Osteoblast (primary cell): Measurements from ENCODE around the gene GLI1. TPM values are rescaled to one million over a fixed set of nuclear protein-coding genes. Genes with fewer than 3 reads are reported as not detected.
A peak's percentile ranks its signal among the peaks of the same experiment; 100 is the strongest.

Experiments
- DNase-seq: peaks from one replicate; pipeline ENCODE4 v3.0.0; 2011; ENCODE audit warnings: low spot score, mixed read lengths; ENCODE audit not compliant: insufficient read length; ENCODE audit errors: missing footprints
- H2AFZ ChIP-seq: 2 replicates; pipeline ENCODE4 v1.6.0; 2011; ENCODE audit warnings: mild to moderate bottlenecking, low read length
- H3K27ac ChIP-seq: 2 replicates; pipeline ENCODE4 v1.5.1; 2011; ENCODE audit warnings: mild to moderate bottlenecking, low read depth, low read length, moderate library complexity
- H3K27me3 ChIP-seq: 2 replicates; pipeline ENCODE4 v1.6.0; 2012; ENCODE audit warnings: mild to moderate bottlenecking, control low read depth, inconsistent platforms, low read length, moderate library complexity; ENCODE audit not compliant: insufficient read depth
- H3K36me3 ChIP-seq: 2 replicates; pipeline ENCODE4 v1.5.1; 2011; ENCODE audit warnings: mild to moderate bottlenecking, low read length, control low read depth, moderate library complexity; ENCODE audit not compliant: insufficient read depth
- H3K4me1 ChIP-seq: 2 replicates; pipeline ENCODE4 v1.5.1; 2011; ENCODE audit warnings: mild to moderate bottlenecking, low read length, control low read depth, moderate library complexity; ENCODE audit not compliant: insufficient read depth
- H3K4me2 ChIP-seq: 2 replicates; pipeline ENCODE4 v1.6.0; 2011; ENCODE audit warnings: mild to moderate bottlenecking, low read length; ENCODE audit not compliant: insufficient read depth
- H3K4me3 ChIP-seq: fragments of 200-600 bp; sonication (generic); 3 replicates; pipeline ENCODE4 v1.5.1; 2012; ENCODE audit warnings: mild to moderate bottlenecking, low read length, inconsistent platforms; ENCODE audit not compliant: insufficient read depth
- H3K79me2 ChIP-seq: 2 replicates; pipeline ENCODE4 v1.6.0; 2012; ENCODE audit warnings: mild to moderate bottlenecking, low read length, control low read depth, inconsistent platforms; ENCODE audit not compliant: insufficient read depth
- H3K9me3 ChIP-seq: 2 replicates; pipeline ENCODE4 v1.5.1; 2011; ENCODE audit warnings: low read depth, low read length, control low read depth
- H4K20me1 ChIP-seq: 2 replicates; pipeline ENCODE4 v1.6.0; 2012; ENCODE audit warnings: mild to moderate bottlenecking, low read length, control low read depth; ENCODE audit not compliant: insufficient read depth
- CTCF ChIP-seq: IDR thresholded peaks from 2 replicates; pipeline ENCODE4 v1.5.1; 2011; ENCODE audit warnings: mild to moderate bottlenecking, low read depth, low read length, moderate library complexity; ENCODE audit errors: extremely low read depth
- total RNA-seq: library from RNA; depleted of rRNA; stranded (reverse); fragments of >200 nt; gene quantifications from 2 replicates; pipeline ENCODE4 v1.2.3, GENCODE V29; 2012

The GLI1 gene
- total RNA-seq, 1 donor: 0.36 TPM

- H3K4me2 ChIP-seq: no peak overlapping the region
- no peak for TF ChIP-seq CTCF
- H3K4me3 ChIP-seq: no peak overlapping the region
- no peak for DNase-seq
- no peaks in the 10 kb centered on the region for H3K79me2 ChIP-seq
- H4K20me1 ChIP-seq: no peaks in the 10 kb centered on the region
- H3K27ac ChIP-seq: no peak overlapping the region
- peaks cover 38% of the 10 kb centered on the region for H3K27me3 ChIP-seq
- H3K36me3 ChIP-seq: no peaks in the 10 kb centered on the region
- H2AFZ ChIP-seq: no peak overlapping the region
- H3K4me1 ChIP-seq: peaks cover 7% of the 10 kb centered on the region
- H3K9me3 ChIP-seq: no peaks in the 10 kb centered on the region
These were observed 5.6 kb downstream of the GLI1 start for GRCh38 chr12:57465030-57465746.

DNA sequence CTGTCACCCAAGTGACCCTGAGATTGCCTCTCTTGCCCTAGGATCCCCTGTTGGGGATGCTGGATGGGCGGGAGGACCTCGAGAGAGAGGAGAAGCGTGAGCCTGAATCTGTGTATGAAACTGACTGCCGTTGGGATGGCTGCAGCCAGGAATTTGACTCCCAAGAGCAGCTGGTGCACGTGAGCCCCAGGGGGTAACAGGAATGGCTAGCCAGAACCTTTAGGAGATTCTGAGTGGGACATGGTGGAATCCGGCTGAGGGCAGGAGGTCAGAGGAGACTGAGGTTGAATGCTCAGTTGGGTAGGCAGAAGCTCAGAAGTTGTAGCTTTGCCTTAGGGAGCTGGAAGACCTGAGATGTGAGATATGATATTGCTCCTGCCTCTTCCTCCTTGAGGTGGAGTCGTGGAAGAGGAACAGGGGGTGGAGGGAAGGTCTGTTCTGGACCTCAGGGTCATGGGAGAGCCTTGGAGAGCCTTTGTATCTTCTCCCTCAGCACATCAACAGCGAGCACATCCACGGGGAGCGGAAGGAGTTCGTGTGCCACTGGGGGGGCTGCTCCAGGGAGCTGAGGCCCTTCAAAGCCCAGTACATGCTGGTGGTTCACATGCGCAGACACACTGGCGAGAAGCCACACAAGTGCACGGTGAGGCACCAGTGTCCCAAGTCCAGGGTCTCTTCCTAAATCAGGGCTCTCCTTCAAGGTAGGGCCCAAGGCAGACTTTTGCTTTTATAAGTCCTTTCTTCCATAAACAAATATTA lies 6.3 kb downstream of the GLI1 start:
- H3K27ac ChIP-seq: no peak overlapping the region
- peaks cover 6% of the 10 kb centered on the region for H3K4me1 ChIP-seq
- H4K20me1 ChIP-seq: no peaks in the 10 kb centered on the region
- no peaks in the 10 kb centered on the region for H3K36me3 ChIP-seq
- no peak for DNase-seq
- H2AFZ ChIP-seq: no peak overlapping the region
- no peak for TF ChIP-seq CTCF
- no peaks in the 10 kb centered on the region for H3K79me2 ChIP-seq
- H3K4me3 ChIP-seq: no peak overlapping the region
- H3K27me3 ChIP-seq: peaks cover 31% of the 10 kb centered on the region
- no peak overlapping the region for H3K4me2 ChIP-seq
- no peaks in the 10 kb centered on the region for H3K9me3 ChIP-seq

- Histone ChIP-seq H2AFZ (no peak overlapping the region), H4K20me1 (no peaks in the 10 kb centered on the region), H3K4me1 (no peaks in the 10 kb centered on the region), H3K79me2 (no peaks in the 10 kb centered on the region), H3K4me3 (no peak overlapping the region), H3K27ac (no peak overlapping the region), H3K9me3 (no peaks in the 10 kb centered on the region), H3K4me2 (no peak overlapping the region), H3K36me3 (no peaks in the 10 kb centered on the region), H3K27me3 (peaks cover 36% of the 10 kb centered on the region)
- no peak for TF ChIP-seq CTCF
- DNase-seq: peak; percentile 73
These were observed 7.8 kb downstream of the GLI1 start for GRCh38 chr12:57467212-57467874.

GRCh38 chr12:57467915-57468314 lies 8.3 kb downstream of the GLI1 start:
- Histone ChIP-seq H2AFZ (no peak overlapping the region), H3K4me2 (no peak overlapping the region), H3K27me3 (peaks cover 42% of the 10 kb centered on the region), H3K9me3 (no peaks in the 10 kb centered on the region), H3K4me1 (no peaks in the 10 kb centered on the region), H3K4me3 (no peak overlapping the region), H3K79me2 (no peaks in the 10 kb centered on the region), H3K36me3 (no peaks in the 10 kb centered on the region), H3K27ac (no peak overlapping the region), H4K20me1 (no peaks in the 10 kb centered on the region)
- no peak for TF ChIP-seq CTCF
- no peak for DNase-seq
